ACC112 (cell line): ENCODE measurements around the gene G3BP2.
"Not testable (repeated sequence)": the region's sequence is repeated elsewhere in the genome, so short reads cannot be mapped to it uniquely, and the experiment has no call there.

Experiments
- H2AFZ ChIP-seq: fragments of 200-600 bp; sonication (generic); one replicate; pipeline ENCODE4 v1.6.0; 2017; ENCODE audit warnings: antibody characterized with exemption, low read length; ENCODE audit not compliant: unreplicated experiment
- H3K27ac ChIP-seq: fragments of 200-600 bp; sonication (generic); 2 replicates; pipeline ENCODE4 v1.5.1; 2014; ENCODE audit warnings: low read depth, mild to moderate bottlenecking, antibody characterized with exemption, low read length, moderate library complexity
- H3K27me3 ChIP-seq: fragments of 200-600 bp; sonication (generic); 2 replicates; pipeline ENCODE4 v1.6.1; 2014; ENCODE audit warnings: mild to moderate bottlenecking, antibody characterized with exemption, low read length, moderate library complexity, mixed read lengths; ENCODE audit not compliant: insufficient read depth
- H3K36me3 ChIP-seq: fragments of 200-600 bp; sonication (generic); 2 replicates; pipeline ENCODE4 v1.6.1; 2016; ENCODE audit warnings: mild to moderate bottlenecking, antibody characterized with exemption, low read length, moderate library complexity, mixed read lengths; ENCODE audit not compliant: insufficient read depth
- H3K4me1 ChIP-seq: fragments of 200-600 bp; sonication (generic); one replicate; pipeline ENCODE4 v1.6.1; 2016; ENCODE audit warnings: low read length, mixed read lengths; ENCODE audit not compliant: insufficient read depth, unreplicated experiment, control insufficient read depth
- H3K4me3 ChIP-seq: fragments of 200-600 bp; sonication (generic); 2 replicates; pipeline ENCODE4 v1.5.1; 2014; ENCODE audit warnings: mild to moderate bottlenecking, low read depth, low read length
- H3K79me2 ChIP-seq: fragments of 200-600 bp; sonication (generic); one replicate; pipeline ENCODE4 v1.6.0; 2016; ENCODE audit warnings: low read length; ENCODE audit not compliant: control insufficient read depth, unreplicated experiment, insufficient read depth

The G3BP2 gene

DNA sequence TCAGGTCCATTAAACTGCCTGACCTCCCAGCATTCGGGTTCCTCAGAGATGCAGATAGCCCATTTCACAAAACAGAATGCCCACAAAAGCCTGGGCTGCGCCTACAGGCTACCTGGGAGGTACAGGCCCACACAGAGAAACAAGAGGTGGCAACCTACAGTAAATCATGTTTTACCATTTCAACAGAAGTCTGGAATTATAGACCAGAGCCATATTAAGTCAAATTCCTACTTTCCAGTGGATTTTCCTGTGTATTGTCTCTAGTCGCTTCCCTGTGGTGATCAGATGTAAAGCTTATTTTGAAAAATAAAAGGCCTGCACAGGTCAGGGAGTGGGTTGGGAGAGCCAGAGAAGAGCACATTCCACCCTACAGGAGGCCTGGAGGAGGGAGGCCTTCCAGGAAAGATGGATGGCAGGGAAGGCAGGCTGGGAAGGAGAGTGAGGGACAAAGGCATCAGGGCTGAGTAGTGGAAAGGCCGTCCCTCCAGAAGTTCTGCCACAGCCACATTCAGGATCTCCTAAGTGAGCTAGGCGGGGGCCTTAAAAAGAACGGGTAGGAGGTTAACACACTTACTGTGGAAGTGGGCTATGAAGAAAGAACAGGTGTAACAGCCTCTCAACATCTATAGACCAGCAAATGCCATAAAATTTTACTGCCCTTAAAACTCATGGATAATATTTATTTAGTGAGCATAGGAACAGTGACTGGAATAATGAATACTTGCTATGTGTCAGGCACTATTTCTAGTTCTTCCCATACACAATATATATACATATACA is 32.2 kb upstream of the G3BP2 start:
- Histone ChIP-seq H3K27me3 (no peaks in the 10 kb centered on the region), H3K36me3 (no peaks in the 10 kb centered on the region), H3K4me3 (no peak overlapping the region), H3K4me1 (no peaks in the 10 kb centered on the region), H3K27ac (no peak overlapping the region), H2AFZ (no peak overlapping the region), H3K79me2 (no peaks in the 10 kb centered on the region)

DNA sequence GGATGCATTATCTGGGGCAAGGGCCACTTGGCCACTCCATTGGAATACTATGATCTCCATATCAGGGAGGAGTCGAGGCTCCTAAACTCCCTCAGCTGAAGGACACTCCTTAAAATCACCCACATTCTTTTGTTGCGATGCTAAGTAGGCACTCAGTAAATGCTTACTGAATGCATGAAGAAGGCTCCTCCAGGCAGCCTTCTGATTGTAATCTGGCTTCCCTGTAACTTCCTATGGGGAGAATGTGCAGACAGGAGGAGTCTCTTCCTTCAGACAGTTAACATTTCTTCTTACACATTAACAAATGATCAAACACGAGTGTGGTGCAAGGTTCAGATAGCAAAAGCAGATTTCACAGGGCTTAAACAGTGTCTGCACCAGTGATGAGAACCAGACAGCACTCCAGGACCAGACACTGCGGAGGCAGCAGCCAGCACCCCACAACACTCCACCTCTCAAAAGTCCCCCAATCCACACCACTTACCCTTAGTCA is 29.8 kb upstream of the G3BP2 start:
- no peaks in the 10 kb centered on the region for H3K79me2 ChIP-seq

DNA sequence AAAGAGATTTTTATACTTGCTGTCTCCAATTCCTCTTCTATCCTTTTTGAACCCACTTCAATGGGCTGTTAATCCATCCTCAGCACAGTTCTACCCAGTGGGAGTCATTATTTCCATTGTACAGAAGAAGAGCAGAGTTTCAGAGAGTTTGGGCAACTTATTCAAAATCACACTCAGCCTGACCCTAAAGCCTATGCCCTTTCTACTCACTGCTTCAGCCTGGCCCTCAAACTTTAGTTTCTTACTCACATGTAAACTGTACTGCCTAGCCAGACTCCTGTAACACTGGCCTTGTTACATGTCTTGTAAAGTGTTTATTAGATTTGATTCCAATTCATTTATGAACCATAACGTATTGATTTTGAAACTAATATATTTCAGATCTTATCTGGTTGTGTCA is 26.1 kb upstream of the G3BP2 start:
- H3K79me2 ChIP-seq: no peaks in the 10 kb centered on the region
- no peaks in the 10 kb centered on the region for H3K36me3 ChIP-seq
- no peak overlapping the region for H3K4me3 ChIP-seq
- H3K27ac ChIP-seq: no peak overlapping the region
- H3K4me1 ChIP-seq: no peaks in the 10 kb centered on the region
- no peak overlapping the region for H2AFZ ChIP-seq
- H3K27me3 ChIP-seq: no peaks in the 10 kb centered on the region

More for the DNA sequence above, 29.8 kb upstream of the G3BP2 start:
- H3K36me3 ChIP-seq: no peaks in the 10 kb centered on the region
- H3K27ac ChIP-seq: no peak overlapping the region
- no peaks in the 10 kb centered on the region for H3K4me1 ChIP-seq
- no peaks in the 10 kb centered on the region for H3K27me3 ChIP-seq
- no peak overlapping the region for H3K4me3 ChIP-seq
- H2AFZ ChIP-seq: no peak overlapping the region

DNA sequence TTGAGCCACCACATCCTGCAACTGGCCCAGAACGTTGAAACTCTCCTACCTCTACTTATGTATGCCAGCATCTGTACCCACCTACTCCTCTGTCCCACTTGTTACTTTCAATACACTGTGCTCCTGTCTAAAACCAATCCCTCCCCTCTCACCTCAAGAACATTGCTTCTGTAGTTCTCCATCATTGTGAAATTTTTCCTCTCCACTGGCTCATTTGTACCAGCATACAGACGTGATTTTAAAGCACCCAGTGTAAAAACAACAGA is 25.7 kb upstream of the G3BP2 start:
- Histone ChIP-seq H3K4me3 (no peak overlapping the region), H3K36me3 (no peaks in the 10 kb centered on the region), H3K27me3 (no peaks in the 10 kb centered on the region), H2AFZ (no peak overlapping the region), H3K4me1 (no peaks in the 10 kb centered on the region), H3K27ac (no peak overlapping the region), H3K79me2 (no peaks in the 10 kb centered on the region)

DNA sequence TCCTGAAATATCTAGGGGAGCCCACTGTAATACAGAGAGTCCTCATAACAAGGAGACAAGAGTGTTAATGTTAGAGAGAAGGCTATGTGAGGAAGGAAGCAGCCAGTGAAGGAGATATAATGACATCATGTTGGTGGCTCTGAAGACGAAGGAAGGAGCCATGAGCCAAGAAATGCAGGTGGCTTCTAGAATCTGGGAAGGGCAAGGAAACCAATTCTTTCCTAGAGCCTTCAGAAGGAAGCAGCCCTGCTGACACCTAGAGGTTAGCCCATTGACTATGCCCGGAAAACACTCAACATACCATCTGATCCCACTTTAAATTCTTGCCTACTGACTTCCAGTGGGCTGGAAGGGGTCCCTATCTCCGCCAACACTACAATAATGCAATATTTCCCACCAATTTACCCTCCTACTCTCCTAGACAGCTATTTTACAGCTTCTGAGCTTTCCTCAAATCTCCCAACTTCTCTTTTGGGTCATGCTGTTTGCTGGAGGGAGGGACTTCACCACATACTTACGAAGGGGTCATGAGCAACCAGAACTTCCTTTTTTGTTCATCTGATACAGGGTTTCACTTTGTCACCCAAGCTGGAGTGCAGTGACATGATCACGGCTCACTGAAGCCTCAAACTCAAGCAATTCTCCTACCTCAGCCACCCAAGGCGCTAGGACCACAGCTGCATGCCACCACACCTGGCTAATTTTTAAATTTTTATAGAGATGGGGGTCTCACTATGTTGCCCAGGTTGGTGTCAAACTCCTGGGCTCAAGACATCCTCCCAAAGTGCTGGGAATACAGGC is 25.2 kb upstream of the G3BP2 start:
- Histone ChIP-seq H3K27ac (no peak overlapping the region), H3K4me1 (no peaks in the 10 kb centered on the region), H3K4me3 (no peak overlapping the region), H2AFZ (no peak overlapping the region), H3K79me2 (no peaks in the 10 kb centered on the region), H3K27me3 (no peaks in the 10 kb centered on the region), H3K36me3 (no peaks in the 10 kb centered on the region)

DNA sequence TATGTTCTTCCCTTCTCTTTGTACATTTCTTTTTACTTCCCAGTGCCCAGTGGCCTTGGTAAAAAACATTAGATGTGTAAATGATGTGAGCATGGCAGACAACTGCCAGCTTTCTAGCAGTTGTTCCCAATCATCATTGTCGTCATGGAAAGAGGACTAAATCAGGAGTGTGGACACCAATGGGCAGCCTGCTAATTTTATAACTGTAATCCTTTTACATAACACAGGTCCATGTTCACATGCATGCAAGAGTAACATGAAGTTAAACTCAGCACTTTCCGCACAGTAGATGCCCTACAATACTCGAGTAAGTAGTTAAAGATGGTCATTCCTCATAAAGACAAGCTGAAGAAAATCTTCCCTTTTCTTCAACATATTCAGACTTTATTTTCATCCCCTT is 23.4 kb upstream of the G3BP2 start:
- Histone ChIP-seq H3K36me3 (no peaks in the 10 kb centered on the region), H3K79me2 (no peaks in the 10 kb centered on the region), H2AFZ (no peak overlapping the region), H3K4me3 (no peak overlapping the region), H3K27ac (no peak overlapping the region), H3K27me3 (no peaks in the 10 kb centered on the region), H3K4me1 (no peaks in the 10 kb centered on the region)

DNA sequence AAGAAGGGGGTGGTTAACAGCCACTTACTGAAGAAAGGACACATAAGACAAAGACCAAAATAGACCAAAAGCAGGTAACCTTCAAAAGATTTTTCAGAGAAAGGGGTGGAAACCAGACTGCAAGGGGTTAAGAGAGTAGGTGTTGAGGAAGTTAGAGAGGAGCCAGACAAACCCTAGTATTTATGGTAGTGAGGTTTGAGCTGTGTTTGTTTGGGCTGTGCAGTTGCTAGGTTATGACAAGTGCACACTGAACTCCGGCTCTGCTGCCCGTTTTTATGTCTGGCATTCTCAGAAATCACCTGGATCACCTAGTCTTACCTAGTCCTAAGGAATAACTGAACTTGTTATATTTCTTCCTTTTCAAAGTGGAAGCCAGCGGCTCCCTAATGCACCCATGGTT is 22.9 kb upstream of the G3BP2 start:
- Histone ChIP-seq H3K79me2 (no peaks in the 10 kb centered on the region), H3K27me3 (no peaks in the 10 kb centered on the region), H3K27ac (no peak overlapping the region), H2AFZ (no peak overlapping the region), H3K4me1 (no peaks in the 10 kb centered on the region), H3K36me3 (no peaks in the 10 kb centered on the region), H3K4me3 (no peak overlapping the region)

DNA sequence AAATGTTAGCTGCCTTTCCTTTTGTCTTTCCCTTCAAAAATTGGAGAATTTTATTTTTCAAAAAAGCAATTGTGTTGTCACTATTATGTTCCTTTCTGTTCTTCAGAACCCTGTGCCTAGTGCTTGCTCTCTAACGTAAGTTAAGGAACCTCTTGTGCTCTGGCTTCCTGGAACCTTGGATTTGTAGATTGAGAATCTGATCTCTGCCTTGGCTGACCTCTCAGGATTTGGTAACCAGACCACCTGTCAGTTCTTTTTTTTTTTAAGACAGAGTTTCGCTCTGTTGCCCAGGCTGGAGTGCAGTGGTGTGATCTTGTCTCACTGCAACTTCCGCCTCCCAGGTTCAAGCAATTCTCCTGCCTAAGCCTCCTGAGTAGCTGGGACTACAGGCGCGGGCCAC is 18.9 kb upstream of the G3BP2 start:
- H2AFZ ChIP-seq, H3K27me3 ChIP-seq, H3K36me3 ChIP-seq, H3K4me3 ChIP-seq, H3K4me1 ChIP-seq, H3K27ac ChIP-seq, H3K79me2 ChIP-seq: not testable (repeated sequence)

DNA sequence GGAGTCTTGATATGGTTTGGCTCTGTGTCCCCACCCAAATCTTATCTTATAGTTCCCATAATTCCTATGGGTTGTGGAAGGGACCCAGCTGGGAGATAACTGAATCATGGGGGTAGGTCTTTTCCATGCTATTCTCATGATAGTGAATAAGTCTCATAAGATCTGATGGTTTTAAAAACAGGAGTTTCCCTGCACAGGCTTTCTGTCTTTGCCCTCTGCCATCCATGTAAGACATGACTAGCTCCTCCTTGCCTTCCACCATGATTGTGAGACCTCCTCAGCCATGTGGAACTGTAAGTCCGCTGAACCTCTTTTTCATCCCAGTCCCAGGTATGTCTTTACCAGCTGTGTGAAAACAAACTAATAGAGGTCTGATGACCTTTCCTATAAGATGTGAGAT is 13.9 kb upstream of the G3BP2 start:
- not testable (repeated sequence) for H3K27ac ChIP-seq, H3K36me3 ChIP-seq, H3K27me3 ChIP-seq, H3K4me3 ChIP-seq, H2AFZ ChIP-seq, H3K4me1 ChIP-seq, H3K79me2 ChIP-seq

DNA sequence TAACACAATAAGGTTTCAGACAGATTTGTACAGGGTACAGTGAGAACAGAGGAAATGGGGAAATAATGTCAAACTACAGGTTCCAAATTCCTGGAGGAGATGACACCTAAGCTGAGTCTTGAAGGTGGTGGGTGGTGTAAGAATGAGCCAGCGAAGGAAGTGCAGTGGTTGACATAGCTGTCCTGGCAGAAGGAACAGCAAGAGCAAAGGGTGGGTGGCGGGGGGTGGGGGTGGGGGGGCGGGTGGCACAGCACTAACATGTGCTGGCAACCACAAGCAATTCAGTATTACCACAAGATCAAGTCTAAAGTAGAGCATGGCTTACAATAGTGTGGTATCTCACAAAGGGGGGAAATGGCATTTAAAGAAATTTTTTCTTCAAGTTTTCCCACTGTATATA is 13.1 kb upstream of the G3BP2 start:
- Histone ChIP-seq H3K79me2 (no peaks in the 10 kb centered on the region), H3K27ac (no peak overlapping the region), H3K4me3 (no peak overlapping the region), H3K27me3 (no peaks in the 10 kb centered on the region), H3K4me1 (no peaks in the 10 kb centered on the region), H2AFZ (no peak overlapping the region), H3K36me3 (no peaks in the 10 kb centered on the region)

DNA sequence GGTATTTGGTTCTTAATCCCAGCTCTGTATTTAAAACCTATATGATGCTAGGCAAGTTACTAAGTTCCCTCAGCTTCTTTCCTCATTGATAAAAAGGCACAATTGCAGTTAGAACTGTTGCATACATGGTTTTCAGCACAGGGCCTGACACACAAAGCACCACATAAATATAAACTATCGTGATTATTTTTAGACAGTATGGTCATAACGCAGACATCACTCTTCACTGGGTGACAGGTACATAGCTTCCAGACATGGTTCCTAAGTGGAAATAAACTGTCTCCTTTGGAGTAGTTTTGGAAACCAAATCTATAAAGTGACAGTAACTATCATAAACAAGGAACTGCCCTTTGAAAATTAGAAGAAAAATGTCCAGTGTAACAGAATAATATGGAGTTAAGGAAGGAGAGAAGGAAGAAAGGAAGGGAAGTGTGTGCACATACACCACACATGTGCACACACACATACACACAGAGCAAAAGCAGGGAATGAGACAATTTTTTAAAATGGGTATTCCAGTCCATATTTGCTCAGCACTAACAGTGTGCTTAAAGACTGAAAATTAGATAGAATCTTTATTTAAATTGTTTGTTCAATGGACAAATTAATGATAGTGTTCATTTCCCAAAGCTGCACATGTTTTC is 12.5 kb upstream of the G3BP2 start:
- Histone ChIP-seq H3K4me1 (no peaks in the 10 kb centered on the region), H3K36me3 (no peaks in the 10 kb centered on the region), H3K4me3 (no peak overlapping the region), H3K27me3 (no peaks in the 10 kb centered on the region), H2AFZ (no peak overlapping the region), H3K27ac (no peak overlapping the region), H3K79me2 (no peaks in the 10 kb centered on the region)
